Neutrophil (primary cell): Measurements from ENCODE around the gene BNIPL.

Experiments used
- H3K27ac ChIP-seq: fragments of 200-600 bp; sonication (generic); 2 replicates; pipeline ENCODE4 v1.5.1; 2016; ENCODE audit warnings: mild to moderate bottlenecking, moderate library complexity
- H3K27me3 ChIP-seq: fragments of 200-600 bp; sonication (generic); 2 replicates; pipeline ENCODE4 v1.6.0; 2016; ENCODE audit warnings: mild to moderate bottlenecking
- H3K36me3 ChIP-seq: fragments of 200-600 bp; sonication (generic); 2 replicates; pipeline ENCODE4 v1.5.1; 2017
- H3K4me1 ChIP-seq, 2 experiments: fragments of 200-600 bp in 1 of 2; sonication (generic) in 1 of 2; 1 replicate in 1 of 2; 2 replicates in 1 of 2; pipeline versions ENCODE4 v1.5.1 to v1.6.1; 2013 to 2016; ENCODE audit warnings: low read depth in 1 of 2, low read length in 1 of 2, mild to moderate bottlenecking in 1 of 2, moderate library complexity in 1 of 2; ENCODE audit not compliant: control insufficient read depth in 1 of 2, insufficient read depth in 1 of 2
- H3K4me3 ChIP-seq, 2 experiments: fragments of 200-600 bp in 1 of 2; sonication (generic) in 1 of 2; 1 replicate in 1 of 2; 2 replicates in 1 of 2; pipeline ENCODE4 v1.5.1; 2013 to 2016; ENCODE audit warnings: low read depth in 1 of 2, low read length in 1 of 2, mild to moderate bottlenecking in 1 of 2, moderate library complexity in 1 of 2
- H3K9me3 ChIP-seq: fragments of 200-600 bp; sonication (generic); 2 replicates; pipeline ENCODE4 v1.5.1; 2016
- CTCF ChIP-seq: fragments of 200-600 bp; sonication (generic); IDR thresholded peaks from 2 replicates; pipeline ENCODE4 v1.5.1; 2016; ENCODE audit warnings: antibody characterized with exemption

The BNIPL gene

DNA sequence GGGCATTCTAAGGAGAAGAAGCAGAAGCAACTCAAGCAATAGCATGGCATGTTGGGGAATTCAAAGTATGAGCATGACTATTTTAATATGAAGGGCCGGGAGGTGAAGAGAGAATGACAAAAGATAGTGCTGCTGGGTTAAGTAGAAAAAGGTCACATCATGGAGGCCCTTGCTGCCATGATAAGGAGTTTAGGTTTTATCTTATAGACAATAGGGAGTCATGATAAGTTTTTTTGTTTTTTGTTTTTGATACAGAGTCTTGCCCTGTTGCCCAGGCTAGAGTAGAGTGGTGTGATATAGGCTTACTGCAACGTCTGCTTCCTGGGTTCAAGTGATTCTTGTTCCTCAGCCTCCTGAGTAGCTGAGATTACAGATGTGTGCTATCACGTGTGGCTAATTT, 3.1 kb downstream of the BNIPL start:
- no peak for TF ChIP-seq CTCF
- Histone ChIP-seq H3K27ac (no peak overlapping the region), H3K9me3 (no peaks in the 10 kb centered on the region), H3K27me3 (no peaks in the 10 kb centered on the region), H3K36me3 (peaks cover 8% of the 10 kb centered on the region), H3K4me3 (no peak overlapping the region), H3K4me1 (no peaks in the 10 kb centered on the region)

DNA sequence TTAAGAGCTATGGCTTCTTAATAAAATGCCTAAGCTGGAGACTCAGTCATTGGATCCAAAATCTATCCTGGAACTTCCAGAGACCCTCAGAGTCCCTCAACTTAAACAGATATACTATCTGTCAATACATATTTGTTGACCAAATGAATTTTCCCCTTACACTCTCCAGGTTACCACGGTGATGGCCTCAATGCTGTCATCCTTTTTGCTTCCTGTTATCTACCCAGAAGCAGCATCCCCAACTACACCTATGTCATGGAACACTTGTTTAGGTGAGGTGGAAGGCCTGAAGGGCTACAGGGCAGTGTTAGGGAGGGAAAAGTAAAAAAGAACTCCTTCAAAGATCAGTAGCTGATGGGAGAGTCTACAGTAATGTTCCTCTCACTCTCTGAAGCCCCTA, 6.8 kb downstream of the BNIPL start:
- Histone ChIP-seq H3K27me3 (peaks cover 26% of the 10 kb centered on the region), H3K9me3 (no peaks in the 10 kb centered on the region), H3K27ac (no peak overlapping the region), H3K4me3 (no peak overlapping the region), H3K36me3 (no peaks in the 10 kb centered on the region), H3K4me1 (peaks cover 14% of the 10 kb centered on the region in 2 experiments)
- no peak for TF ChIP-seq CTCF

- Histone ChIP-seq H3K9me3 (no peaks in the 10 kb centered on the region), H3K36me3 (peaks cover 34% of the 10 kb centered on the region), H3K4me1 (peaks cover 19 to 22% of the 10 kb centered on the region in 2 experiments), H3K4me3 (peak within 1 kb of the TSS; percentile 74 to 80), H3K27me3 (peaks cover 32% of the 10 kb centered on the region), H3K27ac (peak within 1 kb of the TSS; percentile 29)
- TF ChIP-seq CTCF = no peak
These were observed 11.2 kb downstream of the BNIPL start, which contains the start of gene C1orf56 for GRCh38 chr1:151047591-151047924. Gene C1orf56 (plus strand): TSS chr1:151047751. CDS start chr1:151047848, 97 bp downstream.

GRCh38 chr1:151047925-151048644, 11.7 kb downstream of the BNIPL start:
- Histone ChIP-seq H3K4me3 (peak overlapping the region; percentile 74 to 80), H3K9me3 (no peaks in the 10 kb centered on the region), H3K27ac (peak overlapping the region; percentile 29), H3K36me3 (peaks cover 39% of the 10 kb centered on the region), H3K4me1 (peaks cover 19 to 22% of the 10 kb centered on the region in 2 experiments), H3K27me3 (peaks cover 32% of the 10 kb centered on the region)
- TF ChIP-seq CTCF = no peak

DNA sequence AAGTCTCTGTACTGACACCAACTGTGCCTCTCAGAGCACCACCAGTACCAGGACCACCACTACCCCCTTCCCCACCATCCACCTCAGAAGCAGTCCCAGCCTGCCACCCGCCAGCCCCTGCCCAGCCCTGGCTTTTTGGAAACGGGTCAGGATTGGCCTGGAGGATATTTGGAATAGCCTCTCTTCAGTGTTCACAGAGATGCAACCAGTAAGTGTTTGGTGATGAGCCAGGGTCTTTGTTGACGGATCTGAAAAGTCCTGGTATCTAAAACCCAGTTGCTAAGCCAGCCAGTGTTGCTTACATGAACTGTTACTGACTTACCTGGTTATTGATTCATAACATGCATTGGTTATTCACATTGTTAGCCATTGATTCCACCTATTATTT, 12.3 kb downstream of the BNIPL start:
- H3K4me3 ChIP-seq = peak overlapping the region; percentile 74 to 80
- no peaks in the 10 kb centered on the region for H3K9me3 ChIP-seq
- H3K36me3 ChIP-seq = peaks cover 45% of the 10 kb centered on the region
- TF ChIP-seq CTCF = peak; percentile 30
- peaks cover 32% of the 10 kb centered on the region for H3K27me3 ChIP-seq
- peaks cover 19 to 22% of the 10 kb centered on the region in 2 experiments for H3K4me1 ChIP-seq
- peak overlapping the region; percentile 29 for H3K27ac ChIP-seq
